CD4-positive, alpha-beta memory T cell (primary cell): ENCODE data around the gene SLITRK6. TPM values are rescaled to one million over a fixed set of nuclear protein-coding genes. Genes with fewer than 3 reads are reported as not detected.
A peak's percentile ranks its signal among the peaks of the same experiment; 100 is the strongest.

Experiments used
- CTCF ChIA-PET: fragments of 350-600 bp; sonication (Branson Sonifier 250); formaldehyde crosslinking; loops from one replicate; lab custom pipeline; 2021; ENCODE audit warnings: inconsistent platforms; ENCODE audit not compliant: partially characterized antibody; lab: Charles Lee
- POLR2A ChIA-PET: fragments of 350-600 bp; sonication (Branson Sonifier 250); formaldehyde crosslinking; loops from one replicate; lab custom pipeline; 2021; ENCODE audit not compliant: partially characterized antibody; lab: Charles Lee
- DNase-seq, 5 donors: peaks; one replicate each; pipeline versions ENCODE4 v3.0.0 to v3.0.0-alpha.2; 2020 to 2022; ENCODE audit warnings: mixed read lengths in 1 of 5
- H3K27ac ChIP-seq: one replicate; pipeline ENCODE4 v1.7.0; 2013; ENCODE audit warnings: low read depth, low read length
- H3K27me3 ChIP-seq: 2 replicates; pipeline ENCODE4 v1.7.0; 2013; ENCODE audit warnings: mild to moderate bottlenecking, low read length, moderate library complexity; ENCODE audit not compliant: insufficient read depth
- H3K36me3 ChIP-seq: 2 replicates; pipeline ENCODE4 v1.7.0; 2013; ENCODE audit warnings: mild to moderate bottlenecking, low read length, moderate library complexity; ENCODE audit not compliant: insufficient read depth
- H3K4me1 ChIP-seq: 2 replicates; pipeline ENCODE4 v1.7.0; 2013; ENCODE audit warnings: mild to moderate bottlenecking, low read length, moderate library complexity; ENCODE audit not compliant: insufficient read depth
- H3K4me3 ChIP-seq, 2 donors: one replicate each; pipeline ENCODE4 v1.7.0; 2013; ENCODE audit warnings: low read length in 2 of 2, mild to moderate bottlenecking in 1 of 2
- H3K9me3 ChIP-seq, 2 donors: one replicate each; pipeline ENCODE4 v1.7.0; 2013; ENCODE audit warnings: low read length in 2 of 2, control low read depth in 1 of 2; ENCODE audit not compliant: control insufficient read depth in 1 of 2
- H3K27ac Mint-ChIP-seq, 7 donors: one replicate each; pipeline ENCODE4 v1.8.0; 2020 to 2021; ENCODE audit warnings: mixed read lengths in 7 of 7, mild to moderate bottlenecking in 6 of 7, inconsistent platforms in 3 of 7, moderate library complexity in 3 of 7
- H3K27me3 Mint-ChIP-seq, 2 donors: one replicate each; pipeline ENCODE4 v1.8.0; 2020 to 2021; ENCODE audit warnings: mixed read lengths in 2 of 2
- H3K36me3 Mint-ChIP-seq, 2 donors: one replicate each; pipeline ENCODE4 v1.8.0; 2020 to 2021; ENCODE audit warnings: mixed read lengths in 2 of 2, inconsistent platforms in 1 of 2, mild to moderate bottlenecking in 1 of 2
- H3K4me1 Mint-ChIP-seq, 4 donors: one replicate each; pipeline ENCODE4 v1.8.0; 2020 to 2021; ENCODE audit warnings: mixed read lengths in 4 of 4, mild to moderate bottlenecking in 1 of 4
- H3K4me3 Mint-ChIP-seq, 8 donors: one replicate each; pipeline ENCODE4 v1.8.0; 2020 to 2021; ENCODE audit warnings: mixed read lengths in 8 of 8, mild to moderate bottlenecking in 7 of 8, moderate library complexity in 6 of 8, inconsistent platforms in 3 of 8
- H3K9me3 Mint-ChIP-seq, 8 donors: one replicate each; pipeline ENCODE4 v1.8.0; 2020 to 2021; ENCODE audit warnings: mixed read lengths in 8 of 8, mild to moderate bottlenecking in 5 of 8, inconsistent platforms in 3 of 8, moderate library complexity in 1 of 8
- intact Hi-C: fragments of 100-400 bp; cut with micrococcal nuclease; formaldehyde crosslinking; loops from one replicate; pipeline ENCODE4 v1.15.1; 2023
- polyA plus RNA-seq, 2 donors: library from polyadenylated mRNA; unstranded; fragments of 300-500 nt; fragmentation: Illumina TruSeq; gene quantifications; one replicate each; pipeline ENCODE4 v1.2.3, GENCODE V29; 2021
- total RNA-seq, 2 experiments: library from RNA; stranded (reverse); gene quantifications; one replicate each; pipeline ENCODE4 v1.2.3, GENCODE V29; 2021

Gene SLITRK6
- total and polyA plus RNA-seq, 4 experiments from 2014 or later = not detected

GRCh38 chr13:85819513-85819912, 20.3 kb upstream of the SLITRK6 start:
- H3K27ac ChIP-seq = no peak overlapping the region
- H3K4me1 ChIP-seq = no peaks in the 10 kb centered on the region
- no peak for DNase-seq
- no peaks in the 10 kb centered on the region for H3K36me3 ChIP-seq
- CTCF ChIA-PET = no interaction called here
- no peak overlapping the region for H3K4me3 Mint-ChIP-seq
- no peak overlapping the region for H3K4me3 ChIP-seq
- POLR2A ChIA-PET = no interaction called here
- H3K36me3 Mint-ChIP-seq = no peaks in the 10 kb centered on the region
- intact Hi-C loops = no loop called here
- H3K9me3 Mint-ChIP-seq = peaks cover 0 to 3% (median 0%) of the 10 kb centered on the region in 8 donors
- no peaks in the 10 kb centered on the region for H3K9me3 ChIP-seq
- no peaks in the 10 kb centered on the region for H3K27me3 Mint-ChIP-seq
- no peaks in the 10 kb centered on the region for H3K27me3 ChIP-seq
- H3K4me1 Mint-ChIP-seq = no peaks in the 10 kb centered on the region
- no peak overlapping the region for H3K27ac Mint-ChIP-seq

GRCh38 chr13:85816413-85816812, 17.2 kb upstream of the SLITRK6 start:
- POLR2A ChIA-PET = no interaction called here
- H3K27ac ChIP-seq = no peak overlapping the region
- no peaks in the 10 kb centered on the region for H3K4me1 ChIP-seq

GRCh38 chr13:85812282-85812681, 13.1 kb upstream of the SLITRK6 start:
- ChIA-PET CTCF (no interaction called here), POLR2A (no interaction called here)
- H3K9me3 Mint-ChIP-seq = peaks cover 0 to 9% (median 0%) of the 10 kb centered on the region in 8 donors
- H3K4me3 ChIP-seq = no peak overlapping the region
- no peak for DNase-seq
- H3K4me1 ChIP-seq = no peaks in the 10 kb centered on the region
- no peaks in the 10 kb centered on the region for H3K36me3 ChIP-seq
- no peaks in the 10 kb centered on the region for H3K36me3 Mint-ChIP-seq
- H3K4me3 Mint-ChIP-seq = peak overlapping the region in 1 of 8 donors; percentile 15
- H3K27ac ChIP-seq = no peak overlapping the region
- no peaks in the 10 kb centered on the region for H3K9me3 ChIP-seq
- H3K27me3 Mint-ChIP-seq = no peaks in the 10 kb centered on the region
- no peaks in the 10 kb centered on the region for H3K27me3 ChIP-seq
- intact Hi-C loops = no loop called here
- H3K4me1 Mint-ChIP-seq = no peaks in the 10 kb centered on the region
- H3K27ac Mint-ChIP-seq = no peak overlapping the region

More at GRCh38 chr13:85816413-85816812, 17.2 kb upstream of the SLITRK6 start:
- H3K9me3 Mint-ChIP-seq = peaks cover 0 to 9% (median 0%) of the 10 kb centered on the region in 8 donors
- H3K27me3 Mint-ChIP-seq = no peaks in the 10 kb centered on the region
- no peak overlapping the region for H3K27ac Mint-ChIP-seq
- CTCF ChIA-PET = no interaction called here
- intact Hi-C loops = no loop called here
- H3K4me3 Mint-ChIP-seq = no peak overlapping the region
- H3K4me1 Mint-ChIP-seq = no peaks in the 10 kb centered on the region
- H3K36me3 Mint-ChIP-seq = no peaks in the 10 kb centered on the region
- Histone ChIP-seq H3K36me3 (no peaks in the 10 kb centered on the region), H3K27me3 (no peaks in the 10 kb centered on the region), H3K4me3 (no peak overlapping the region), H3K9me3 (no peaks in the 10 kb centered on the region)
- DNase-seq = no peak

GRCh38 chr13:85808811-85809210, 9.6 kb upstream of the SLITRK6 start:
- no peaks in the 10 kb centered on the region for H3K9me3 ChIP-seq
- H3K9me3 Mint-ChIP-seq = peaks cover 0 to 5% (median 0%) of the 10 kb centered on the region in 8 donors

DNA sequence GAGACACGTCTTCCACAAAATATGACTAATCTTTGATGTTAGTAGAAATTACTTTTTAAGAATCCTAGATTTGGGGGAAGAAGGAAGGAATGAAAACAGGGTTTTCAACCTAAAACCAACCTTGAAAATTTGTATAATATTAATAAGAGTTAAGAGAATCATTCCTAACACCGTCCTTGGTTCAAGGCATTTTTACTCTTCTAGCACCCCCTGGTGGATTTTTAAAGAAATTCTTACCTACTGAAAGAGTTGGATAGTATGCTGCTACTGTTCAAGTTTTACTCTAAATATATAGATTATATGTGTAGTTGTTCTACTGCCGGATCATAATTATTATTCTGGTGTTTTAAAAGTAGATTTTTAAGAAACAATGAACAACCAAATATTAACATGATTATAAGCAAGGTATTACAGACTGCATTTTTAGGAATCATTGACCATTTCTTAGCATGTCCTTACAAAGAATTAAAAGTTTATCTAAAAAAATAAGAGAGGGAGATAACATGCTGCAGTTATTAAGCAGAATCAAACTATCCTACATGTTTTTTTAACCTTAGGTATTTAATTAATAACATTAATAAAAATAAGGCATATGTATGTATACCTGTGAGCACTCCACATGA, 7.4 kb upstream of the SLITRK6 start:
- Histone ChIP-seq H3K27ac (no peak overlapping the region), H3K9me3 (no peaks in the 10 kb centered on the region), H3K27me3 (no peaks in the 10 kb centered on the region), H3K36me3 (no peaks in the 10 kb centered on the region), H3K4me3 (no peak overlapping the region), H3K4me1 (no peaks in the 10 kb centered on the region)
- peak in 3 of 5 donors; percentile 8 to 17 (median 17) for DNase-seq
- no peaks in the 10 kb centered on the region for H3K27me3 Mint-ChIP-seq
- no peak overlapping the region for H3K27ac Mint-ChIP-seq
- intact Hi-C loops = loop anchor here (1.0 to 5.0 kb wide), 2 partner anchors 889 to 910 kb away; no protein-coding TSS in a partner anchor
- ChIA-PET POLR2A (no interaction called here), CTCF (no interaction called here)
- no peaks in the 10 kb centered on the region for H3K4me1 Mint-ChIP-seq
- H3K9me3 Mint-ChIP-seq = no peaks in the 10 kb centered on the region
- H3K4me3 Mint-ChIP-seq = no peak overlapping the region
- no peaks in the 10 kb centered on the region for H3K36me3 Mint-ChIP-seq

More at GRCh38 chr13:85808811-85809210, 9.6 kb upstream of the SLITRK6 start:
- no peaks in the 10 kb centered on the region for H3K27me3 ChIP-seq
- no peaks in the 10 kb centered on the region for H3K4me1 ChIP-seq
- no peak overlapping the region for H3K4me3 ChIP-seq
- H3K27me3 Mint-ChIP-seq = no peaks in the 10 kb centered on the region
- intact Hi-C loops = loop anchor here (5.0 kb wide), 1 partner anchor 892 kb away; no protein-coding TSS in a partner anchor
- no peak for DNase-seq
- H3K36me3 ChIP-seq = no peaks in the 10 kb centered on the region
- H3K27ac ChIP-seq = no peak overlapping the region
- no peaks in the 10 kb centered on the region for H3K4me1 Mint-ChIP-seq
- POLR2A ChIA-PET = no interaction called here
- CTCF ChIA-PET = no interaction called here
- no peak overlapping the region for H3K27ac Mint-ChIP-seq
- H3K36me3 Mint-ChIP-seq = no peaks in the 10 kb centered on the region
- no peak overlapping the region for H3K4me3 Mint-ChIP-seq

GRCh38 chr13:85798556-85798955, 663 bp downstream of the SLITRK6 start:
- no peak overlapping the region for H3K27ac ChIP-seq
- no peak for DNase-seq
- ChIA-PET CTCF (no interaction called here), POLR2A (no interaction called here)
- Mint-ChIP-seq H3K4me3 (no peak overlapping the region), H3K27me3 (no peaks in the 10 kb centered on the region), H3K4me1 (no peaks in the 10 kb centered on the region), H3K36me3 (no peaks in the 10 kb centered on the region), H3K9me3 (peaks cover 0 to 4% (median 0%) of the 10 kb centered on the region in 8 donors), H3K27ac (no peak overlapping the region)
- H3K4me1 ChIP-seq = no peaks in the 10 kb centered on the region
- H3K4me3 ChIP-seq = no peak overlapping the region
- no peaks in the 10 kb centered on the region for H3K36me3 ChIP-seq
- intact Hi-C loops = no loop called here
- no peaks in the 10 kb centered on the region for H3K9me3 ChIP-seq
- no peaks in the 10 kb centered on the region for H3K27me3 ChIP-seq

GRCh38 chr13:85797311-85797710, 1.9 kb downstream of the SLITRK6 start:
- peaks cover 0 to 4% (median 0%) of the 10 kb centered on the region in 8 donors for H3K9me3 Mint-ChIP-seq
- no peaks in the 10 kb centered on the region for H3K4me1 Mint-ChIP-seq
- no peaks in the 10 kb centered on the region for H3K36me3 ChIP-seq
- no peaks in the 10 kb centered on the region for H3K4me1 ChIP-seq
- no peak overlapping the region for H3K27ac ChIP-seq
- no peaks in the 10 kb centered on the region for H3K27me3 ChIP-seq
- H3K9me3 ChIP-seq = no peaks in the 10 kb centered on the region
- CTCF ChIA-PET = no interaction called here
- no peak overlapping the region for H3K4me3 Mint-ChIP-seq
- H3K27me3 Mint-ChIP-seq = no peaks in the 10 kb centered on the region
- no peak for DNase-seq
- no peak overlapping the region for H3K4me3 ChIP-seq
- POLR2A ChIA-PET = no interaction called here
- no peaks in the 10 kb centered on the region for H3K36me3 Mint-ChIP-seq
- H3K27ac Mint-ChIP-seq = no peak overlapping the region
- intact Hi-C loops = no loop called here
